Activated CD4-positive, CD25-positive, alpha-beta regulatory T cell treated with anti-CD3 and anti-CD28 coated beads, Interleukin-2, amount 50 U/mL, for 16 hours (primary cell): ENCODE measurements around the gene KCTD20.
"Not testable (repeated sequence)": the region's sequence is repeated elsewhere in the genome, so short reads cannot be mapped to it uniquely, and the experiment has no call there.

ENCODE experiments used
- DNase-seq: peaks from one replicate; pipeline ENCODE4 v3.0.0-alpha.2; 2020; ENCODE audit warnings: low read depth, low spot score

KCTD20 gene

DNA sequence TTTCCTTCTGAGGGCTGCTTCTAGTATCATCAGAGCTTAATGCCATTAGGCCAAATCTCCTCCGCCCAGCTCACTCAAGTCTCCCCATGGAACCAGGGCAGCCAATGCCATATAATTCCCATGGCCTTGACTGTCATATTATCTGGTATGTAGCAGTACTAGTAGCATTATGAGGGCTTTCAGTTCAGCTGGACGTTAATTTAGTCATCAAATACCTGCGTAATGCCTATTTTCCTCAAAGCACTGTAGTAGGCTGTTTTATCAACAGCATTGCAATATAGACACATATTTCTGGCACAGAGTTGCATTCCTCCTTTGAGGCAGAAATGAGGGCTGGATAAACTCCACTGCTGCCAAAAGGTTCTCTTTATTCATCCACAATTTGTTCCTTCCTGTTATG lies 1.7 kb downstream of the KCTD20 start:
- DNase-seq: no peak

DNA sequence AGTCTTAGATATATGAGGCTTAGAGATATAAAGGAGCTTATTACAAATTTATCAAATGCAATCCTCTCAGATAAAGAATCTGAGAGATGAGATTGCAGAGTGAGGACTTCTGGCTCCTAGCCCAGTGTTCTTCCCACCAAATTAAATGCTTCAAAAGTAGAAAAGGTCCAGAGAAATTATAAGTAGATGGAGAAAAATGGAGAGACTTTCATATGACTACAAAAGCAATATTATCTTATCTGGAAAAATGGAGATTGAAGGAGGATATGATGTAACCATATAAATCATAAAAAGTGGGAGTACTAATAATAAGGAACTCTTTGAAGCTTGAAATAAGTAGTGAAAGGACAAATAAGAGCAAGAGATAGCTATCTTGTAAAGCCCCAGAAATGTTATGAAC lies 2.8 kb downstream of the KCTD20 start:
- no peak for DNase-seq

DNA sequence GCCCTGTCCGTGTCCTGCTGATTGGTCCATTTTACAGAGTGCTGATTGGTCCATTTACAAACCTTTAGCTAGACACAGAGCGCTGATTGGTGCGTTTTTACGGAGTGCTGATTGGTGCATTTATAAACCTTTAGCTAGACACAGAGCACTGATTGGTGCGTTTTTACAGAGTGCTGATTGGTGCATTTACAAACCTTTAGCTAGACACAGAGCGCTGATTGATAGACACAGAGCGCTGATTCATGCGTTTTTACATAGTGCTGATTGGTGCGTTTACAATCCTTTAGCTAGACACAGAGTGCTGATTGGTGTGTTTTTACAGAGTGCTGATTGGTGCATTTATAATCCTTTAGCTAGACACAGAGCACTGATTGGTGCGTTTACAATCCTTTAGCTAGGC lies 6.4 kb downstream of the KCTD20 start:
- not testable (repeated sequence) for DNase-seq

DNA sequence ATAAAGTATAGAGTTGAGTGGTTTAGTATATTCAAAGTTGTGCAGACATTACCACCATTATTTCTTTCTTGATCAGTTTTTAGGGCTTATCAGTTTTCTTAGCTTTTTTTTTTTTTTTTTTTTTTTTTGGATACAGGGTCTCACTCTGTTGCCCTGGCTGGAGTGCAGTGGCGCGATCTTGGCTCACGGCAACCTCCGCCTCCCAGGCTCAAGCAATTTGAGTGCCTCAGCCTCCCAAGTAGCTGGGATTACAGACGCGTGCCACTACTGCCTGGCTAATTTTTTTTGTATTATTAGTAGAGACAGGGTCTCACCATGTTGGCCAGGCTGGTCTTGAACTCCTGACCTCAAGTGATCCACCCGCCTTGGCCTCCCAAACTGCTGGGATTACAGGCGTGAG lies 10.1 kb downstream of the KCTD20 start:
- not testable (repeated sequence) for DNase-seq

DNA sequence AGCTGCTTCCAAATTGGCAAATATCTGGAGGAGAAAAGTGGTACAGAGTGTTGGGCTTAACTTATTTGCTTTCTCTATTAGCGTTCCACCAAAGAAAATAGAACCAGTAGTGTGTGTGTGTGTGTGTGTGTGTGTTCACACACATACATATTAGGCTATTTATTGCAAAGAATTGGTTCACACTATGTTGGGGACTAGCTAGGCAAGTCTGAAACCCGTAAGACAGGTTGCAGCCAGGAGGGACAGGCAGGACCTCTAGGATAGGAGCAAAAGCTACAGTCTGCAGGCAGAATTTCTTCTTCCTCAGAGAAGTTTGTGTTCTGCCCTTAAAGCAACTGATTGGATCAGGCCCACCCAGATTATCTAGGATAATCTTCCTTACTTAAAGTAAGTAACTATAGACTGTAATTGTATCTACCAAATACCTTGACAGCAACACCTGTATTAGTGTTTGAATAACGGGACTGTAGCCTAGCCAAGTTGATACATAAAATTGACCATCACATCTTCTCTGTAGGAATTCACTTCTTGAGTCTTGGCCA lies 12.8 kb downstream of the KCTD20 start:
- no peak for DNase-seq

DNA sequence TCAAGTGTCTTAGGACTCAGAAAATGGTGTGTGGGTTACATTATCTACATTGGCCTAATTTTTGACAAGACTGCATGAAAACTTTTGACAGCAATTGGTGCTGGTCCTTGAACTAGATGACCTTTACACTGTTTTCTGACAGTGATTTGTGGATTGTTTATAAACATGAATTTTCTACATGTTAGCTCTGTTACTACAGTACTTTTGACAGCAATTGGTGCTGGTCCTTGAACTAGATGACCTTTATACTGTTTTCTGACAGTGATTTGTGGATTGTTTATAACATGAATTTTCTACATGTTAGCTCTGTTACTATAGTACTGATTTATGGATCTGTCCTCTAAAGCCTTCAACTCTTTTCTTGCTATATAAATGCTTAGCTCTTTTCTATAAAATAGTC lies 16.7 kb downstream of the KCTD20 start:
- no peak for DNase-seq

DNA sequence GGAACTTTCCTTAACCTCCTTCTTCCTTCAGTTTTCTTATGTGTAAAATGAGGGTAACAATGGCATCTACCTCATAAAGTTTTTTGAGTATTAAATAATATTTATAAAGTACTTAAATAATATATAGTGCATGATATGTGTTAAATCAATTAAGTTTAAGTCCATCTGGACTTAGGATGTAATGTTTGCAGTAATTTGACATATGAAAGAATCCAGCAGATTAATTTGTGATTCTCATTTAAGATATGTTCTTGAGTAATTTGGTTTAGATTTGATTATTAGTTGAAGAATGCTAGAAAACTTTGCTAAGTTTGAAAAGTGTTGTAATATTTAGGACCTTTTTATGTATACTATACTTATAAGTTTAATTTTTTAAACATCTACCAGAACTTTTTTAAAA lies 18.1 kb downstream of the KCTD20 start:
- DNase-seq: no peak

DNA sequence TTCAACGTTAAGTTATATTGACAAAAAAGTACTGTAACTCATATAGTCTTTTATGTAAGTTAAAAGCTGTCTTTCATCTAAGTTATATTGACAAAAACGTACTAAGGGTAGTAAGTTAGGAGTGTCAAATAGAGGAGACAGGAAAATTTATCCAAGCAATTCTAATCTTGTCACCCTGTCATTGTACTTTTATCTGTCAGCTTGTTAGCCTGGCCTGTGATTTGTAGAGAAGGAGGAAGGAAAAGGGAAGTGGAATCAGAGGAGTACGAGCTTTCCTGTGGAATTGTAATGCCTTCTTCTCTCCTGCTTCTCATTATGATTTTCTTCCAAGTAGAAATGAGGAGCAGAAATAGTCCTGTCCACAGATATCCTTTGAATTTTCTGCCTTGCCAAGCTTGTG lies 18.8 kb downstream of the KCTD20 start:
- DNase-seq: no peak

DNA sequence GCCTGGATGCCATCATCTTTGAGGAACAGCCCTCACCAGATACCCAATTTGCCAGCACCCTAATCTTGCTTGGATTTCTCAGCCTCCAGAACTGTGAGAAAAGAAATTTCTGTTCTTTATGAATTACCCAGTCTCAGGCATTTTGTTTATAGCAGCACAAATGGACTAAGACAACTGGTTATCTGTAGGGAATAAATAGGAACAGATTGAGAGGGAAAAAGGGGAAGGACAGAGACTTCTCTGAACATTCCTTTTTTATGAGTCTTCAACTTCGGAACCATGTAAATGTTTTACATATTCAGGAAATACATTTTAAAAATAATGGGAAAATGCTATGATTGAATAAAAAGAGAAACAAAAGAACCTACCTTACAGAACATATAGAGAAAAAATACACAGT lies 20.9 kb downstream of the KCTD20 start:
- no peak for DNase-seq

DNA sequence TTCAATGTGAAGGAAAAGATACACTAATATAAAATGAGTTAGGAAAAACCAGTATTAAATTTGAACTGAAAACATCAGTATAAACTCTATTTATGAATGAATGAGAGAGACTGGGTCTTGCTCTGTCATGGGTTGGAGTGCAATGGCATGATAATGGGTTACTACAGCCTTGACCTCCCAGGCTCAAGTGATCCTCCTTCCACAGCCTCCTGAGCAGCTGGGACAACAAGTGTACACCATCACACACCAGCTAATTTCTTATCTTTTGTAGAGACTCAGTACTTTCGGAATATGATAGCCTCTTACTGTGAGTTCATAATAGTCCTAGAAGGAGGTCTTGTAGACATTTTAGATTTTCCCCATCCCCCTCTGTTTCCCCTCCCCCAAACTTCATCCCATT lies 21.4 kb downstream of the KCTD20 start:
- no peak for DNase-seq

DNA sequence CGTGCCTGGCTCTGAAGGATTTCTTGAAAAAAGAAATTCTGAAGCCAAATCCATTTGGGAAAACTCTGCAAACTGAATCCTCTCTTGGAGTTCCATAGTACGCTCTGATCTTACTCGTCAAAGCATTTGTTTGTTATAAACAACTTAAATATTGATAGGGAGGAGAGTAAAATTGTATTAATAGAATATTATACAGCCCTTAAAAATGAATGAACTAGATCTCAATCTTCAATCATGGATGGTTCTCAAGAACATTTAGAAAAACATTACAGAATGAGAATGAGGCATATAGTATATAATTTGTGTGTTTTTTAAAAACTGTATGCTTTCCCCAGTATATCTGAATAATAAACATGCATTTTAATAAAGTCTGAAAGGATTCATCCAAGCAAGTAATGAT lies 24.8 kb downstream of the KCTD20 start:
- no peak for DNase-seq

DNA sequence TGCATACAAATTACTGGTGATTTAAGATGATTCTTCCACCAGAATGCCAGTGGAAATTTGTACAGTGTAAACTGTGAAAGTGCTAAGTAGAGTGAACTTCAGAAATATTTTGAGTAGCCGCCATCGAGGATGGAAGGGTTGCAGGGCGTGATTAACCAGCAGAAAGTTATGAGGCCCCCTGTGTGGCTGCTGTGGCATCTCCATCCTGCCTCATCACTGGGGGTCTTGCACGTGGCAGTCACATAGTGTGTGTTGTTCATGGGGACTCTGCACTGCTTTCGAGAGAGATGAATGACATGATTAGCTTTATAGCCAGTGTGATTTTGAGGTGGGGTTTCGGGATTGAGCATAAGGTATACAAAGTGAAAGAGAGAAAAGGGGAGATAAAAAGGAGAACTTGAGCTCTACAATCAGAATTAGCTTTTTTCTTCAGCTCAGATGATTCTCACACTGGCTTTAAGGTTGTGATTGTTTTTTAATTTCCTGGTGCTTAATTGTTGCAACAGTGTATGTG lies 26.4 kb downstream of the KCTD20 start:
- DNase-seq: no peak

DNA sequence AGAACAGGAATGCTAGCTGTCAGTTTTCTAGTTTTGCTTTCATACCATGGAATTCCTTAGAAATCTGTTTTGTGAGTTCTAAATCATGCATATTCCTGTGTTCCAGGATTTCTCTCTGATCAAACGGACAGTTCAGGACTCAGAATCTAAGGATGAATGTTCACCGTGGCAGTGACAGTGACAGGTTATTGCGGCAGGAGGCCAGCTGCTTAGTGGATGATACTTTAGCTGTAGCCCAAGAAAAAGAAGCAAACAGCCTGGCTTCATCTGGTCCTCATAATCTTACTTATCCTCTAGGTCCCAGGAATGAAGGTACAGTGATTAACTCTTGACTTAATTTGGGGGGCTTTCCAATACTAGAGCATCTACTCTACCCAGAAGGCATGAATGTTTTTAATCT lies 27.1 kb downstream of the KCTD20 start:
- DNase-seq: no peak

DNA sequence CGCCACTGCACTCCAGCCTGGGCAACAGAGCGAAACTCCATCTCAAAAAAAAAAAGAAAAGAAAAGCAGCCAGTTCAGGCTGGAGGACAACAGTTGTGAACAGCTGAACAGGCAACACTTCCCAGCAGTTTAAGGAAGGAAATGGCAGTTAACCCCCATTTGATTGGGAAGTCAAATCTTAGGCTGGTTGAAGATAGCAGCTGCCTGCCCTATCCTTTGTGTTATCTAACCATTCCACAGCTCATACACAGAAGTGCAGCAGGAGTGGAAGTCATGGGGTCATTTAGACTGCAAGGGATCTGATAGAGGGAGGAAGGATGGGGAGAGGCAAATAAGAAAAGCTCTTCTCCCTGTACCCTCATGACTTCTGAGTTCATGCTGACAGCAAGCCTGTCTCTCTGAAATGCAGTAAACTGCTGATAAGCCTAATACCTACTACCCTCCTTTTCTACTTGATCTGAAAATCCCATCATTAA lies 35.3 kb downstream of the KCTD20 start:
- no peak for DNase-seq

DNA sequence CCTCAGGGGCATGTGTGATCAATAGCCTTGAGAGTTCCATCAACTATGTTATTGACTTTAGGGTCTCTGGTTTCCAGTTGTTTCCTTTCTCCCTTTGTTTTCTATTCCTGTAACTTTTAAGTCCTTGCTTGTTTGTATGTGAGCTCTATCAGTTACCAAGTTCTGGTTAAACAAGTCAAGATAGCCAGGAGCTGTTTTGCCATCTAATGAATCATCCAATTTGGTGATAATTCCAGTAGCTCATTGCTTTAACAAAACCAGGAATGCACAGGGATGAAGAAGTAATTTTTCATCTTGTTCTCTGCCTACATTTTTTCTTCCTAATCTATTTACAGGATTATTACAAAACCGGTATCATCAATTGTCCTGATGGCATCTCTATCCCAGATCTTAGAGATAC lies 36.5 kb downstream of the KCTD20 start:
- no peak for DNase-seq

DNA sequence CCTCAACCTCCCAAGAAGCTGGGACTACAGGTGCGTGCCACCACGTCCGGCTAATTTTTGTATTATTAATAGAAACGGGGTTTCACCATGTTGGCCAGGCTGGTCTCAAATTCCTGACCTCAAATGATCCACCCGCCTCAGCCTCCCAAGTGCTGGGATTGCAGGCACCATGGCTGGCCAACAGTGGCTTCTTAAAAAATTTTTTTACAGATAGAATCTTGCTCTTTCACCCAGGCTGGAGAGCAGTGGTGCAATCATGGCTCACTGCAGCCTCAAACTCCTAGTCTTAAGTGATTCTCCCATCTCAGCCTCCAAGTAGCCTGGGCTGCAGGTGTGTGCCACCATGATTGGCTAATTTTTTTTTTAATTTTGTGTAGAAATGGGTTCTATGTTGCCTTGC lies 40.5 kb downstream of the KCTD20 start:
- not testable (repeated sequence) for DNase-seq

DNA sequence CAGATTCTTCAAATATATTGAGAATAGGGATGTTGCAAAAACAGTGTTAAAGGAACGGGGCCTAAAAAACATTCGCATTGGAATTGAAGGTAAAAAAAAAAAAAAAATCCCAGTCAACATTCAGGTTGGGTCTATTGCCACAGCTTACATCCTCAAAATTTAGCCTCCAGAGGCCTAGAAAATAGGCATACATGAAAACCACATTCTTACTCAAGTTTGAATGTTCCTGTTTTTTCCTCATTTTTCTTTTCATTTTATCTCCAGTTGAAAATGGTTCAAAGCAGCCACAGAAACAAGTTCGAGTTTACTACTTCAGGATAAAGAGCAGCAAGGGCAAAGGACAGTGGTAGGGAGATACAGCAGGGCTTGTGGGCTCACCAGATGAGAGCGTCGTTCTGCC lies 41.9 kb downstream of the KCTD20 start:
- no peak for DNase-seq

DNA sequence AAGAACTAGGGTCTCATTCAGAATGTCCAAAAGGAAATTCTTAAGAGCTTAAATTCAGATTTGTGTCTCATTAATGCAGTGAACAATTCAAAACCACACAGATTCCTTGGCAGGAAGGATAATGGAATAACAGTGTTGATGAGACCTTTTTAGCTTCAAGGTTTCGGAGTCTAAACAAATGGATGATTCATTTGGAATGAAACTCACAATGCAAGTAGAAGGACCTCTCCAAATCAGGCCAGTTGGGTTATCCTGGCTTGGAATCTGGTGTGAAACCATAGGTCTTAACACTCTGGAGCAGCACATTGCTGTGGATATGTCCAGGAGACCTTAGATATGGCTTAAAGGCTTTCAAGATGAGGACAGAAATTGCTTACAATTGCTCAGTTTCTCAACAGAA lies 44.9 kb downstream of the KCTD20 start:
- DNase-seq: no peak

DNA sequence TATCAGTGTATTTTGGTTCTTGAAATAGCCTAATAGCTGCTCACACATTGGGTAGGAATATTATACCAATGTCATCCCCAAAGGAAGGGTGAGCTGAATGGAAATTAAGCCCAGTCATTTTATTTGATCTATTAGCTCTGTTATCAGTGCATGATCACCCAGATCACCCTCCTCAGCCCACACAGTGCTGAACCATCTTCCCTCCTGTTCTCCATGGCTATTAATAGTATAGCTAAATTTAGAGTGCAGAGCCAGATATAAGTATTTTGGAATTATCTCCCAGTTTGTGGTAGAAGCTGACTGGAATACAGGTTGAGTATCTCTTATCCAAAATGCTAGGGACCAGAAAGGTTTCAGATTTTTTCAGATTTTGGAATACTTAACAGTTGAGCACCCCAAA lies 45.4 kb downstream of the KCTD20 start:
- DNase-seq: no peak

DNA sequence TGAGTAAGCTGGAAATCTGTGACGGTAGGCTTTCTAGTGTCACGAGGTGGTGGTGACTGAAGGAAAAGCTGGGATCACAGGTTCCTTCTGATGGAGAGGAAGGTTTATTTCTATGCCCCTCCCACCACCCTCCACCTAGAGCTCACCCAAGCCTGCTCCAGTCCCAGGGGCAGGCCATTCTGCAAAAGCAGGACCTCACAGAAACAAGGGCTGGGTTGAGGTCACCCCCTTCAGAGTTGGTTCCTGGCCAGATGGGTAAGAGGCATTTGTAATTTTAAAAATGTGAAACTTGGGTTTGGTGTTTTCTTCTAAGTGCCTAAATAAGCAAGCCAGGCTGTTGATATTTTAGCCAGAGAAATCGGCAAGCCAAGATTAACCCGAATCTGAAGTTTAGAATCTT lies 46.6 kb downstream of the KCTD20 start:
- no peak for DNase-seq

DNA sequence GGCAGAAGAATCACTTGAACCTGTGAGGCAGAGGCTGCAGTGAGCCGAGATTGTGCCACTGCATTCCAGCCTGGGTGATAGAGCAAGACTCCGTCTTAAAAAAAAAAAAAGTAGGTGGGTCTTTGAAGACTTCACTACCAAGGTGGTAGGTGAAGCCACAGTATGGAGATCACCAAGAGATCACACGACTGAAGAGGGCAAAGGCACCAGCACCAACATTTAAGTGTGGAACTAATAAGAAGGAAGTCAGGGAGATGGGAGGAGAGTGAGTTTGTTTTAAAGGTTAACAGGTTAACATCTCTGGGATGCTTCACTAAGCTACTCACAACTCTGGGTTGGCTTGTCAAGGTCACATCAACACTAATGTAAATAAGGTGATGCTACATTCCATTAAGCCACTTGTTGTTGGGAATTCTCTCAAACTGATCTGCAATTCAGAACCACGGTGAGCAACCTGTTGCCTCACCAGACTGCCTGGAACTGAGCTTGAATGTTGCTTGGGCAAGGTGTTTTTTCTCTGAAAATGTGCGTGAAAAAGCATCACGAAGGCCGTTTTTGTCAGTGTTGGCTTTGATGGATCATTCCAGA lies 48.7 kb downstream of the KCTD20 start:
- DNase-seq: no peak

DNA sequence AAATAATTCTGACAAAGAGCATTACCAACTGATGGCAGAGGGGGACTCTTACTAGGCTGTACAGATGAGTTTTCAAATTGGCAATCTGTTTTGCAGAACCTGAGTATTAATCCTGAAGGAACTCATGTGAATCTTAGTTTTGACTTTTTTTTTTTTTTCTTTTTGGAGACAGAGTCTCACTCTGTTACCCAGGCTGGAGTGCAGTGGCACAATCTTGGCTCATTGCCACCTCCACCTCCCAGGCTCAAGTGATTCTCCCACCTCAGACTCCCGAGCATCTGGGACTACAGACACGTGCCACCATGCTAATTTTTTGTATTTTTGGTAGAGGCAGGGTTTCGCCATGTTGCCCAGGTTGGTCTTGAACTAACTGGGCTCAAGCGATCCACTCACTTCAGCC lies 49.3 kb downstream of the KCTD20 start:
- DNase-seq: no peak

DNA sequence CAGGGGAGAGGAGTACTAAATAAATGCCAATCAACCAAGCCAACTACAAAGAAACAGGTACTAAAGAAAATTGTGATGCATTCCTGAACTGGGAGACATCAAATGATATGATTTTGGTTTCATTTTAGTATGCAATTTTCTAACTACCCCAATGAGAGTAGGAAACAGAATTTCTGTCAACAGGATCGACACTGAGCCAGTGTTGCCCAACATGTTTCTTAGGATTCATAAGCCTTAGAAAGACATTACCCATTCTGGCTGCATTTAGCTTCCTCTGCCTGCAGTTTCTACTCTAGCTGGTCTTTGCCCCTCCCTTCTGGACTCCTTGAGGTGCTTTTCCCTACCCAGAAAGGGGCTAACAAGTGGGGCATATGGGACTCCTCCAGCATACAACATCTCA lies 49.8 kb downstream of the KCTD20 start:
- DNase-seq: no peak

DNA sequence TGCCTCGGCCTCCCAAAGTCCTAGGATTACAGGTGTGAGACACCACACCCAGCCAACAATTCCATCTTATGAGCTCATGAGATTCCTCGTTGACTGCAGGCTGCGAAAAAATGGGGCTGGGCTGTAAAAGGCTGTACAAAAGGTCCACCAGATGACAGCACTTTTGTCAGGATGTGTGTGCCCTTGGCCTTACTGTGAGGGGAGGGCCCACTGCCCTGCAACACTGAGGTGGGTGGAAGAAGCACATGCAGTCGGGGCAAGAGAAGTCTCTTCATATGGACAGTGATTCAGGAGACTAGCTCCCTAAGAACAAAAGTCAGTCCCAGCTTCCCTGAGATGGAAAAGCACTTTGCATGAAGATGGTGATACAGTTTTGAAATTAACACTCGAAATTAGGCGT lies 50.5 kb downstream of the KCTD20 start:
- DNase-seq: no peak
